EH (cell line): ENCODE results near the gene KRT28.

Source experiments
- DNase-seq: peaks from one replicate; pipeline ENCODE4 v3.0.0-alpha.2; 2015; ENCODE audit warnings: low read depth

KRT28 gene, protein sequence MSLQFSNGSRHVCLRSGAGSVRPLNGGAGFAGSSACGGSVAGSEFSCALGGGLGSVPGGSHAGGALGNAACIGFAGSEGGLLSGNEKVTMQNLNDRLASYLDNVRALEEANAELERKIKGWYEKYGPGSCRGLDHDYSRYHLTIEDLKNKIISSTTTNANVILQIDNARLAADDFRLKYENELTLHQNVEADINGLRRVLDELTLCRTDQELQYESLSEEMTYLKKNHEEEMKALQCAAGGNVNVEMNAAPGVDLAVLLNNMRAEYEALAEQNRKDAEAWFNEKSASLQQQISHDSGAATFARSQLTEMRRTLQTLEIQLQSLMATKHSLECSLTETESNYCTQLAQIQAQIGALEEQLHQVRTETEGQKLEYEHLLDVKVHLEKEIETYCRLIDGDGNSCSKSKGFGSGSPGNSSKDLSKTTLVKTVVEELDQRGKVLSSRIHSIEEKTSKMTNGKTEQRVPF

DNA sequence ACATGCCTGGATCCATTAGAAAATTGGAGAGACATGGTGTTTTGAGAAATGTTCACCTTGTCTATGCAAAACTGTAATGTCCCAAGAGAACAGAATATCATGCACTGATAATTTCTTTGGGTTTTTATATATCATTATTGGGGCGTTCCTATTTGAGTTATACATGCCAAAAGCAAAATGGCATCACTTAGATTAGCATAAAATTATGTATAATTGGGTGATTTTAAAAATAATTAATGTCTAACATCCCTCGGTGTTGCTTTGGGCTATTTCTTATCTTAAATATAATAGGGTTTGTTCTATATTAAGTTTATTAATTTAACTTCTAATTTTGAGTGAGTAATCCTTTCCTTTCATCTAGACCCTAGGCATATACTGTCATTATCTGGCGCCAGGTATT, at the start of gene KRT28:
Gene KRT28, minus strand, starts transcription at position 101 of the 400 bp plus-strand sequence. Its CDS starts 66 bp downstream, at position 35.
- no peak for DNase-seq

DNA sequence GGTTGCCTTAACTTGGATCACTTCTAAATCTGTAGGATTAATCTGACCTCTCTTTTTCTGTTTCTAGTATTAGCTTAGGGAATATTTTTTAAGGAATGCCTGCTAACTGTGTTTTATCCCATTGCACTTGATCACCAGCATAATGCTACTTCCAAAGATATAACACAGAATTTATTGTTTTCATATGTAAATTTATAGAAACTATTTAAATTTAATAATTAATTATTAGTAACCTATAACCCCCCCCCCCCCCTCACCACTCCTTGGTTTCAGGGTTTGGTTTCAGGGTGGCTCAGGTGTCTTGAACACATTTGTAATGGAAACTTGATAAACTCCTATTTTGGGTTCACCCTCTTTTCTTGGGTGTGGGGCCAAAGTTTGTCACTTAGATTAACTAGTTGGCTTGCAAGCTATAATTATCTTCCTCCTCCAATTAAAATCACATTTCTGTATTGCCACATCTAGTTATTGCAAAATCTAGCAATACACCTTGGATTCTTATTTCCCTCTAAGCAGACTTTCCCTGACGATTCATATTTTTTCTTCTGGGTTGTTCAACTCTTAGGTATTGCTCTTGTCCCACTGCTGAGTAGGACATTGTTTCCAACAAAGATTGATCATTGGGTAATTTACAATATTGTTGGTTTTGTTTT, 49.0 kb upstream of the KRT28 start:
- no peak for DNase-seq

DNA sequence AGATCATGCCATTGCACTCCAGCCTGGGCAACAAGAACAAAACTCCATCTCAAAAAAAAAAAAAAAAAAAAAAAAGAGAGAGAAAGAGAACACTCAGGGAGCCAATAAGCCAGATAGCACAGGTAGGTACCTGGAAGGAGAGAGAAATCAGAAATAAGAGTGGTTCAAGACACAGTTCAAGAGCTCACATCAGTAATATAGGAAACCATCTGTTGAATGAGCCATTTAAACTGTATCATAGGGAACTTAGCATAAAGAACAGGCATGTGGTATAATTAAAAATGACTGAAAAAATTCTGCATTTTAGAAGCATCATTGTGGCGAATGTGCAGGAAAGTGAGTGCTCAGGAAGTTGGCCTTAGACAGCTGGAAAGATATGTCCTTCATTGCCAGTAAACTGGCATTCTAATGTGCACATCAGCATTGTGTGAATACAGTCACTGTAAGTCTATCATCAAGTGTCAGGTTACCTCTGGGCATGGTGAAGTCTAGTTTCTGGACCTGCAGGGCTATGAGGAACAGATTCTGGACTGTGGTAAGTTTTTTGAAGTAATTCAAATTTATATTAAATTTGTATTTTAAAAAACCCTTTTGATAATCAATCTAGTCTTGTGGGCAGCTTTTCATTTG, 46.9 kb upstream of the KRT28 start:
- DNase-seq = peak; percentile 22

DNA sequence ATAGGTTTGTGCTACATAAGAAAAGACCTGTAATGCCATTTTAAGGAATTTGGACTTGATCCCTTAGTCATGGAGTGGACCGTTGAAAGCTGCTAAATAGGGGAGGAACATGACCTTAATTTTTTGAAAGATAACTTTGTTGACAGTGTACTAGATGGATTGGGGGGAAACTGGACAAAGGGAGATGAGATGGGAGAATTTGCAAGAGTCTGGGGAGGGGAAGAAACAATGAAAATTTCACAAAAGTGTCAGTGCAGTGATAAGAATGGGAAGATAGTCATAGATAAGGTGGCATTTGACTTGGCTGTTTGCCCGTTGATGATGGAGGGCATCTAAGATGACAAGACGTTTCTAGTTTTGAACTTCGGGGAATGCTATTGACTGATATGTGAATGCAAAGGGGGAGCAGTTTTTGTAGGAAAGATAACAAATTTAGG, 44.9 kb upstream of the KRT28 start:
- DNase-seq = no peak

DNA sequence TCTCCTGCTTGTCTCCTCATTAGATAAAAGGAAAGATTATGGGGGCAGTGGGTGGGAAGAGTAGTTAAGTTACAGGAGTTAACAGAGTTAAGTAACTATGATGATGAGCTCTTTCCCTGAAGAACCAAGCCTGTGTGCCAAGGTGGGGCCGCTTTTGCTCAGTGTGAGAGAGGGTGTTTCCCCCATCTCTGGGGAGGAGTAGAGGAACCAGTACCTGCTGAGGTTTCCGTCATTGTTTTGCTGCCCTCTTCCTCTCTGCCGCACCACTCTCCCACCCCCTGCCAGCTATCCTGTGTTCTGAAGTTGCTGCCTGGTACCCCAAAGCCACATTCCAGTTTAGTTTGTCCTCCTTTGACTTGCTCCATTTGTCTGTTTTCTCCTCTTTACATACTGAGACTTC, 43.5 kb upstream of the KRT28 start:
- DNase-seq = no peak

DNA sequence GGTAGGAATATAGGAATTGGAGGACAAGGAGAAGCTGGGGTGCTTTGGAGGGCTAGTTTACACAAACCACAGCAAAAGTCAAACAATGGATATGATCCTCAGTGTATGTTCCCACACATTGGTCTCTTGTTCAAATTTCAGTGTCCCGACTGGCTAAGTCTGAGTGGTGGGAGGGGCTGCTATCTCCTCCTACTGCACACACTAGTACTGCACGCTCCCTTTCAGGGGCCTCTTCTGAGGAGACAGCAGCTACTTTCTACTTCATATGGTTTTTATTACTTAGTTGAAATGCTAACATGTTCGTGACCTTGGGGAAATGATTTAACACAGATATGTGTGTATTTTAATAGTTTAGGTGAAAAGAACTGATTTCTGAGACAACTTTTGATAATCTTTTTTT, 41.5 kb upstream of the KRT28 start:
- no peak for DNase-seq

DNA sequence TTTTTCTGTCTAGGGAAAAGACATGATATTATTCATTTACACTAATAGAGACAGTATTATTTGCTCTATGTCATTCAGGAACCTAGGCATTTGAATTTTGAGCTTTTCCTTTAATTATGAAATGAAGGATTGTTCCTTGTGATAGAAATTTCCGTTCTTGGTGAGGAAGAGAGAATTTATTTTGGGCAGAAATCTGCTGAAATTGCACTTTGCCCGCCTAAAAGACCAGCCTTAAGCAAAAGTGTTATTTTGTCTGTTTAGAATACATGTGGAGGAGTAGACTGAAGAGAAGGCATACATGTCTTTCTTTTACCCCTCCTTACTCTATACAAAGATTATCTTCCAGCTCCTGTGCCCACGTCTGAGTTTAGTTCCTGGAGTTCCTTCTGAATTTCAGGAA, 39.4 kb upstream of the KRT28 start:
- DNase-seq = no peak

DNA sequence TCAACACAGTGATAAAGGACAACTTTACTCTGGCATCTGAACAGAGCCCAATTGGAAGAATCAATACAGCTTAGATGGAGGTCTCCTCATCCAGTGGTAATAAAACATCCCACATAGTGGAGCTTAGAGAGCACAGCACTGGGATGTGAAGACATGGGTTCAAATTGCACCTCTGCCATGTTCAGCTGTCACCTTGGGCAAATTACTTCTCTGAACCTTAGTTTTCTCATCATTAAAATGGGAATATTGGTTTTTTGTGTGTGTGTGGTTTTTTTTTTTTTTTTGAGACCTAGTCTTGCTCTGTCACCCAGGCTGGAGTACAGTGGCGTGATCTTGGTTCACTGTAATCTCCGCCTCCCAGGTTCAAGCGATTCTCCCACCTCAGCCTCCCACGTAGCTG, 36.3 kb upstream of the KRT28 start:
- DNase-seq = no peak

DNA sequence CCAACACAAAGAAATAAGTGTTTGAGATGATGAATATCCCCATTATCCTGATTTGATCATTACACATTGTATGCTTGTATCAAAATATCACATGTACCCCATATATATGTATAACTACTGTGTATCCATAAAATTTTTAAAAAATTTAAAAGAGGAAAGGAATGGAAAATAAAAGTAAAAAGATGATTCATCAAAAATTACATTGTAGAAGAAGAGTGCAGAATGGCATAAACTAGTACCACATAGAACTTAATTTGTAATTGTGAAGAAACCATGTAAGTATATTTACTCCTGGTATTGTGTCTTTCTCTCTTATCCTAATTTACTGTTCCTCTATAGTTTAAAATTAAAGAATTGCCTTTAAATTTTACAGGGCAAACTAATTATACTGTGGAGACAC, 34.1 kb upstream of the KRT28 start:
- DNase-seq = no peak

DNA sequence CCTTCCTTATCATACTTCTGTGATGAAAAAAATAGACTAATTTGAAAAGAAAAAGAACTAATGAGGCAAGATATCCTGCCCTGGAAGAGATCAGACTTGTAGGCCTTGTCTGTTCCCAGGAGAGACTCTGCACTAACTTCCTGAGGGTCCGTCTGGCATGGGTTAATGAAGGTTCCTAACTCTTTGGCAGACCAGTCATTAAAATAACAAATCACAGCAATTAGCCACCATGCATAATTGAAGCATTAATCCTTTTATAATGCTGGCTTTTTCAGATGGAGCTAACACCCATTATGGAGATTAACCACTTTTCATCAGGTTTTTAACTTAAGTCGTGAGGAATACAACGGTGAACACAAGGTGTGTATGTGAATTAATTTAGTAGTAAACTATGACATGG, 33.1 kb upstream of the KRT28 start:
- DNase-seq = peak; percentile 20

DNA sequence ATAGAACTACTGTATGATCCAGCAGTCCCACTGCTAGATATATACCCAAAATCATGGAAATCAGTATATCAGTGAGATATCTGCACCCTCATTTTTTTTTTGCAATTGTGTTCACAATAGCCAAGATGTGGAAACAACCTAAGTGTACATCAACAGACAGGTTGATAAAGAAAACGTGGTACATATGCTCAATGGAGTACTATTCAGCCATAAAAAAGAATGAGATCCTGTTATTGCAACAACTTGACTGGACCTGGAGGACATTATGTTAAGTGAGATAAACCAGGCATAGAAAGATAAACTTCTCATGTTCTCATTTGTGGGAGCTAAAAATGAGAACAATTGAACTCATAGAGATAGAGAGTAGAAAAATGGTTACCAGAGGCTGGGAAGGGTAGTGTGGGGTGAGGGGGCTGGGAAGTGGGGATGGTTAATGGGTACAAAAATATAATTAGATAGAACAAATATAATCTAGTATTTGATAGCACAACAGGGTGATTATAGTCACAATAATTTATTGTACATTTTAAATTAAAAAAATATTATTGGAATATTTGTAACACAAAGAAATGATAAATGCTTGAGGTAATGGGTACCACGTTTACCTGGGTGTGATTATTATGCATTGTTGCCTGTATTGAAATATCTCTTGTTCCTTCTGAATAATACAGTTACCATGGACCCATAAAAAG, 30.5 kb upstream of the KRT28 start:
- no peak for DNase-seq

DNA sequence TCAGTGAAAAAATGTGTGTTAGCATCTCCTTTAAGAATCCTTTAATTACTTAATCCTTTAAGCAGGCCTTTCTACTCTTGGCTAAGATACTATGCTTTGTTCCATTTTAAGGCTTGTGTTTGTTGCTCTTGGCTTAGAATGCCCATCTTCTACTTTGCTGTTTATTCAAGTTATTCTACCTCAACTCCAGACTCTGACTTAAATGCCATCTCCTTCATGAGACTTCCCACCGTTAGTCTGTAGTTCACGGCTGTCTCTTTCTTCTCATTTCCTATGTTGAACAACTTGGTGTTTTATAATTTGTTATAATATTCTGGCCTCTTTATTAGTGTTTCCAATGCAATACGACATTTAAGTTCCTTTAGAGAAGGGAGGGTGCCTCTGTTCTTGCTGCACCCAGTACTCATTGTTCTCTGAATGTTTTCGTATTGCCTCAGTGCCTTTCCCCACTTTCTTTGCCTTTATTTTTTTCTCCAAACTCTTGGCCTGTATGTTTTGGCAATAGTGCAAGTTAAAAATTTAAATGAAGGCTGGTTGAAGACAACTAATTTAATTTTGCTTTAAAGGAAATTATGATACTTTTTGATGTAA, 28.8 kb upstream of the KRT28 start:
- DNase-seq = peak; percentile 31

DNA sequence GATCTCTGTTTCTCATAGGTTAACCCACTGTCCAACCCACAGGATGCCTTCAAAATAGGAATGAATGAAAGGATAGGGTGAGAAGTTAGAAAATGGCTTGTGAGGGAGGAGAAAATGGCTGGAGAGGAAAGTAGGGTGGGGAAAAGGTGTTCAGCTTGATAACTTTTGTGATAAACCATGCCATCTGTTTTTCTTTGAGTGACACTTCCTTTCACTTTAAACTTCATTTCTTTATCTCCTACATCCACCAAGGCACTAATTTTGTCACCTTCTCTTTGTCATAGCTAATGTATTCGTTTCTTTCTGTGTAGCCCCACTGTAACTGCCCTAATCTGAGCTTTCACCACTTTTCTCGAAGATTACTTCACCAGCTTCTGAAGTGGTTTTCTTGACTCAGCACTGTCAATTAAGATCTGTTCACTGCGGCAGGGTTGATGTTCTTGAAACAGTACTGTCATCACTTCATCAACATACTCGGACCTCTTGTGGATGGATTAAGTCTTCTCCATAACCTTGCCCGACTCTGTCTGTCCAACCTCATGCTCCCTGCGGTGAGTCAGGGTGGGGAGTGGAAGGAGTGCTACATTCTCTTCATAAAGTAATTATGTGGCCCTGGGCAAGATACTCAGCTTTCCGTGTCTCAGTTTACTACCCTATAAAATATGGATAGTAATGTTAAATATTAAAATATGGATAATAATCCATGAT, 28.1 kb upstream of the KRT28 start:
- DNase-seq = peak; percentile 20

DNA sequence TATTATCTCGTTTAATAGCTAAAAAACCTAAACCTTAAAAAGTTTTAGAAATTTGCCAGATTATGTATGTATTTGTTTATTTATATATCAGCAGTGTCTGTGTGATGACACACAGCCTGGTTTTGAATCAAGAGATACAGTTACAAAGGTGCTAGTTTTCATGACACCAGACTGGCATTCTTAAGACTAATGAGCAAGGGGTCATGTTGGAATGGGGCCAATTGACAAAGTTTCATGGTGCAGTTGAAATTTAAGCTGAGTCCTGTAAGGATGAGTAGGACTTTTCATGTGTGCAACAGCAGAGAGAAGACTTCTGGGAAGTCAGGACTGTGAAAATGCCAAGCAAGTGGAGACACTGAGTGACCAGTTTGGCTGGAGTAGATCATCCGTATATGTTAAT, 25.8 kb upstream of the KRT28 start:
- DNase-seq = peak; percentile 22

DNA sequence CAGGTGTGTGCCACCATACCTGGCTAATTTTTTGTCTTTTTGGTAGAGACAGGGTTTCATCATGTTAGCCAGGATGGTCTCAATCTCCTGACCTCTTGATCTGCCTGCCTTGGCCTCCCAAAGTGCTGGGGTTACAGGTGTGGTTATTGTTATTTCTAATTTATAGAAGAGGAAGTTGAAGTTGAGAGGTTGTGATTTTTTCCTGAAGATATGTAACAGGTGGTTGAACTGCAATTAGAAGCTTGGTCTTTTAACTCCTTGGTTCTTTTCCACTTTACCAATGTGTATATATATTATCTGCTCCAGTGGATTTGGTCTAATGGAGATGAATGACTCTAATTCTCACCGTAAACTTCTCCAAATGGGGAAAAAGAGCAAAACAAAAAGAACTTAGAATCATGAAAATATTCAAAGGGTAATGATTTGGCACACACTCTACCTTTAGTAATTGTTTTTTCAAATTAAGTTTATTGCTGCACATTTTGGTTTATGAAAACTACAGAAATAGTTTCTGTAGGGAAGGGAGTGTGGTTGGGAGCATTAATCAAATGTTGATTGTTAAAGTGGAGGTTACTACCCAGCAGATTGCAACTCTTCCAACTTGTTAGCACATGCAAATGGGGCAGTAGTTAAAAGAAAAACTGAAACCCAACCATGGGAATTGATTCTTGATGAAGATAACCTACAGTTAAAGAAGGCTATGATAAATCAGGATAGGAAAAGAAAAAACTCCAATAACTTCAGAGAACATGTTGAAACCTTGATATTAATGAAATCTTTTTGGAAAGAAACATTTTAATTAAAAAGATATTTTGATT, 24.5 kb upstream of the KRT28 start:
- no peak for DNase-seq

DNA sequence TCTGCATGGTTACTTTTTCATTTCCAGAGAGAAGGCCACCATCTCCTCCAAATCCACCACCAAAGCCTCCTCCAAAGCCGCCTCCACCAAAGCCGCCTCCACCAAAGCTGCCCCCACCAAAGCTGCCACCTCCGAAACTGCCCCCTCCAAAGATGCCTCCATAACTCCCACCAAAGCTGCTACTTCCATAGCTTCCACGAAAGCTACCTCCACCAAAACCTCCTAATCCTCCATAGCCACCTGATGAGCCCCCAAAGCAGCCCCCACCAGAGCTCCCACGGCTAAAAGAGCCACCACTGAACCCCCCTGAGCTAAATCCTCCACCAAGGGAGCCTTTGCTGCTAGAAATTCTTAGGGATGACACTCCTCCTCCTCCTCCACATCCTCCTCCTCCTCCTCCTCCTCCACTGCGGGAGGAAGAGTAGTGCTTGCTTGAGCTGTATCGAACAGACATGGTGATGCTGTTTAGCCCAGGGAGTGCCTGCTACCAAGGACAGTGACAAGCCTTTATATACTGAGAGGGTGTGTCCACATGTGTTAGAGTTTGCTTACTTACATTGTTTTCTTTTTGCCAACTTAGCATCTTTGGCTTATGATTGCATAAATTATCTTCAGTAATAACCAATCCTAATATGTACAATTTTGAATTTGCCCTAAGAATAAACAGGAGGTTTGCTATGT, 22.5 kb upstream of the KRT28 start, which contains the start of gene KRT10:
Gene KRT10, minus strand, starts transcription at position 483 of the 681 bp plus-strand sequence. Its CDS starts 29 bp downstream, at position 454.
- no peak for DNase-seq

DNA sequence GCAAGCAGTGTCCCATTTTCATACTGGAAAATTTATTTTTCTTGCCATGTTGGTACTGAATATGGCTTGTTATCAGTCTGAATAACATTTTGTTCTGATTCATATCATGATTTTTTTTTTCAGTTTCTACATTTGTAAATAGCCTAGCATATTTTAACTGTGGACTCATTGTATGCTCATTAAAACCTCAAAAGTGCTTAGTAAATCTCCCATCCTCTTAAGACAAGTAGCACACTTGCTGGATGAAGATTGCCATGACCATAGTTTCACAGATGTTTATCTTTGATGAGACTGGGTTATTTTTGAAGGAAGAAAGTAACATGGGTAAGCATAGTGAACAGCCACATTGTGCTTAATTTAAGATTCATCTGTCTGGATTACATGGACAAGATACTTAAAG, 21.8 kb upstream of the KRT28 start:
- DNase-seq = peak; percentile 75

DNA sequence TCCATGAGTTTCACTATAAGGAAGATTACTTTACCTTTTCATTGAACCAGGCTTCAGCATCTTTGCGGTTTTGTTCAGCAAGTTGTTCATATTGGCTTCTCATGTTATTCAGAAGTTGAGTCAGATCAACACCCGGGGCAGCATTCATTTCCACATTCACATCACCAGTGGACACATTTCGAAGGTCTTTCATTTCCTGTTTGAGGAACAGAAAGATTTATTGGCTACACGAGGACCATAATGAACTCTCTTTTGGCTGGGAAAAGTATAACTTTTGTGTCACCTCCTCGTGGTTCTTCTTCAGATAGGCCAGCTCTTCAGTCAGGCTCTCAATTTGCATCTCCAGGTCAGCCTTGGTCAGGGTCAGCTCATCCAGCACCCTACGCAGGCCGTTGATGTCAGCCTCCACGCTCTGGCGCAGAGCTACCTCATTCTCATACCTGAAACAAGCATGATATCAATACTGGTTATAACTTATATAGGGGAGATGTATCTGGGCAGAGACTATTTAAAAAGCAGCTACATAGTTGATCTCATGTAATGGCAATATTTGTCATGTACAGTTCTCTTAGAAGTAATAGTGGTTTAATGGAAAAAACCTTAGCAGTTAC, 20.6 kb upstream of the KRT28 start:
- no peak for DNase-seq

DNA sequence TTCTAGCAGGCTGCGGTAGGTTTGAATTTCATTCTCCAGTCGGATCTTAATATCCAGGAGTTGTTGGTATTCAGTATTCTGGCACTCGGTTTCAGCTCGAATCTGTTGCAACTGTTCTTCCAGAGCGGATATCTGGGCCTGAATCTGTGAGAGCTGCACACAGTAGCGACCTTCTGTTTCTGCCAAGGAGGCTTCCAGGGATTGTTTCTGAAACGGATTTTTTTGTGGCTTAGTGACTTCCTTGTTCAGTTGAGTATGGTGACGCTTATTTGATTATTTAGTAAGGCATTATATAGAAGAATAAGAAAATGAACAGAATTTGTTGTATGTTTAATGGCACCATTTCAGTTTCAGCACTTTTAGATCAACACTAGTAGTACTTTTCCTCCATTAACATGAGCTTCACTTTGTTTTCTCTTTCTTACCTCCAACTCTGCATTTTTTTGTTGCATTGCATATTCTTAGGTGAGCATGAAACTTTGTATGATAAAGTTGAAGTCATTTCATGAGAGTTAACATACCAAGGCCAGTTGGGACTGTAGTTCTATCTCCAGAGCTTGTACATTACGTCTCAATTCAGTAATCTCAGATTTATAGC, 19.9 kb upstream of the KRT28 start:
- DNase-seq = peak; percentile 28
